ENCODE measurements around the gene HOXC9.

HOXC9 gene

GRCh38 chr12:53999559-54000115 is 324 bp upstream of the HOXC9 start:
- FAIRE-seq (no peak), DNase-seq (ENCODE audit: low spot score) (peak; percentile 72)

GRCh38 chr12:54001283-54002187 is 1.6 kb downstream of the HOXC9 start:
- DNase-seq (ENCODE audit: low spot score): no peak
- FAIRE-seq: no peak

- DNase-seq (ENCODE audit: low spot score) (no peak), FAIRE-seq (no peak)
Measured at GRCh38 chr12:54002278-54002914, 2.4 kb downstream of the HOXC9 start.

- DNase-seq (ENCODE audit: low spot score) (no peak), FAIRE-seq (no peak)
Measured at GRCh38 chr12:54002915-54003389, 3.0 kb downstream of the HOXC9 start.

- no peak for DNase-seq (ENCODE audit: low spot score)
- FAIRE-seq: no peak
Measured at GRCh38 chr12:54003625-54004024, 3.7 kb downstream of the HOXC9 start.

- no peak for DNase-seq (ENCODE audit: low spot score)
- no peak for FAIRE-seq
Measured at GRCh38 chr12:54004063-54004840, 4.3 kb downstream of the HOXC9 start.

GRCh38 chr12:54004841-54005530 is 5.0 kb downstream of the HOXC9 start:
- FAIRE-seq (no peak), DNase-seq (ENCODE audit: low spot score) (no peak)

GRCh38 chr12:54005531-54005852 is 5.5 kb downstream of the HOXC9 start:
- DNase-seq (ENCODE audit: low spot score): no peak
- no peak for FAIRE-seq

- DNase-seq (ENCODE audit: low spot score): peak; percentile 83
- peak; percentile 37 for FAIRE-seq
Measured at GRCh38 chr12:54005853-54006558, 6.0 kb downstream of the HOXC9 start.

GRCh38 chr12:54006559-54007220 is 6.7 kb downstream of the HOXC9 start:
- no peak for FAIRE-seq
- DNase-seq (ENCODE audit: low spot score): no peak

- DNase-seq (ENCODE audit: low spot score) (no peak), FAIRE-seq (no peak)
Measured at GRCh38 chr12:54007538-54008259, 7.7 kb downstream of the HOXC9 start.

- no peak for DNase-seq (ENCODE audit: low spot score)
- FAIRE-seq: no peak
Measured at GRCh38 chr12:54008260-54008552, 8.2 kb downstream of the HOXC9 start.

GRCh38 chr12:54009171-54010052 is 9.5 kb downstream of the HOXC9 start:
- DNase-seq (ENCODE audit: low spot score) (peak; percentile 42), FAIRE-seq (no peak)

GRCh38 chr12:54010053-54010971 is 10.4 kb downstream of the HOXC9 start:
- DNase-seq (ENCODE audit: low spot score) (no peak), FAIRE-seq (no peak)

GRCh38 chr12:54010972-54011664 is 11.2 kb downstream of the HOXC9 start:
- no peak for DNase-seq (ENCODE audit: low spot score)
- FAIRE-seq: no peak

GRCh38 chr12:54011665-54012532 is 11.9 kb downstream of the HOXC9 start:
- DNase-seq (ENCODE audit: low spot score): no peak
- no peak for FAIRE-seq

Measured in urothelium cell line (cell line).